Panc1 (cell line): ENCODE measurements around the gene APLP2.

Source experiments
- CTCF ChIP-seq: fragments of 450-650 bp; IDR thresholded peaks from 2 replicates; pipeline ENCODE4 v1.5.1; 2017; ENCODE audit warnings: mild to moderate bottlenecking
- POLR2AphosphoS5 ChIP-seq: IDR thresholded peaks from 2 replicates; pipeline ENCODE4 v1.6.1; 2012; ENCODE audit warnings: mild to moderate bottlenecking, low read depth, low read length, moderate library complexity
- SIN3A ChIP-seq: IDR thresholded peaks from 2 replicates; pipeline ENCODE4 v1.6.1; 2012; ENCODE audit warnings: low read depth, mild to moderate bottlenecking, low read length, moderate library complexity, borderline replicate concordance; ENCODE audit not compliant: insufficient read depth

GRCh38 chr11:130137999-130138398 is 68.3 kb downstream of the APLP2 start:
- TF ChIP-seq CTCF (no peak), SIN3A (no peak), POLR2AphosphoS5 (no peak)
